Coronary artery (tissue), 2 donors: ENCODE data around the gene ST14.

Source experiments
- DNase-seq: peaks from one replicate; pipeline ENCODE4 v3.0.0-alpha.2; 2017; ENCODE audit warnings: low spot score
- H3K27ac ChIP-seq, 2 donors: fragments of 200-600 bp; sonication (generic); one replicate each; pipeline ENCODE4 v1.5.1; 2016 to 2019
- H3K4me3 ChIP-seq: fragments of 200-600 bp; sonication (generic); 2 replicates; pipeline ENCODE4 v1.5.1; 2016; ENCODE audit warnings: mild to moderate bottlenecking, moderate library complexity
- TF ChIP-seq, protein P1 (sequence below): fragments of 200-600 bp; sonication (generic); IDR thresholded peaks from one replicate; pipeline ENCODE4 v1.5.1; 2019; ENCODE audit warnings: antibody characterized with exemption

ST14 gene

DNA sequence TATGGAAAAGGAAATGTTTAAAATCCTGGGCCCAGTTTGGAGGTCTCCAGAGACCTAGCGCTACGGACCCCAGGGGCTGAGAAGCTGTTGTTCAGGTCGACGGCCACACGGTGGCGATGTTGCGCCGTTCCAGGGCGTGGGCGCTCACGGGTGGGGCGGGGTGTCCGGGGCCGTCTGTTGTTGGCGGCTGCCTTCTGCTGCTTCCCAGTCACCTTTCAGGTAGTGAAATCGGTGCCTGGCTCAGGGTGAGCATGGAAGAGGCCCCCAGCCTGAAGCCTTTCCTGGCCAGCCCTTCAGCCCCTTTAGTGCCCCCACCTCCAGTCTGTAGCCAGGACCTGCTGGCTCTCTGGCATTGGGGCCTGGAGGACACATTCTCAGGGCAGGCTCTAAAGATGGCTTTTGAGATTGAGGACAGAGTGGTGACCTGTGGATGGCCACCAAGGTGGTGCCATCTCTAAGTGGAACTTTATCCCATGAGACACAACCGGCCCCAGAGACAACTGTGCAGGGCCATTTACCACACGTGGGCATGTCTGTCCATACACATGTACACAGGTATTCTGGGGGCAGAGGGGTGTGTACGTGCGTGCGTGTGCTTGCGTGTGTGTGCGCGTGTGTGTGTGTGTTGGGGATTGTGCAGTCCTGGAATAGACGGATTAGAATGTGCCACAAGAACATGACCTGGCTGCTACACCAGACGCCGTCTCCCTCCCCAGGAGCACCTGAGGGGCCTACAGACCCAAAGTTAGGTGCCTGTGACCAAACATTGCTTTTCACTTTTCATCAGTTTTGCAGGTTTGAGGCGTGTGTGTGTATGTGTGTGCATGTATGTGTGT lies 53.8 kb downstream of the ST14 start:
- DNase-seq = peak; percentile 72
- no peak overlapping the region for H3K27ac ChIP-seq
- TF ChIP-seq, protein P1, sequence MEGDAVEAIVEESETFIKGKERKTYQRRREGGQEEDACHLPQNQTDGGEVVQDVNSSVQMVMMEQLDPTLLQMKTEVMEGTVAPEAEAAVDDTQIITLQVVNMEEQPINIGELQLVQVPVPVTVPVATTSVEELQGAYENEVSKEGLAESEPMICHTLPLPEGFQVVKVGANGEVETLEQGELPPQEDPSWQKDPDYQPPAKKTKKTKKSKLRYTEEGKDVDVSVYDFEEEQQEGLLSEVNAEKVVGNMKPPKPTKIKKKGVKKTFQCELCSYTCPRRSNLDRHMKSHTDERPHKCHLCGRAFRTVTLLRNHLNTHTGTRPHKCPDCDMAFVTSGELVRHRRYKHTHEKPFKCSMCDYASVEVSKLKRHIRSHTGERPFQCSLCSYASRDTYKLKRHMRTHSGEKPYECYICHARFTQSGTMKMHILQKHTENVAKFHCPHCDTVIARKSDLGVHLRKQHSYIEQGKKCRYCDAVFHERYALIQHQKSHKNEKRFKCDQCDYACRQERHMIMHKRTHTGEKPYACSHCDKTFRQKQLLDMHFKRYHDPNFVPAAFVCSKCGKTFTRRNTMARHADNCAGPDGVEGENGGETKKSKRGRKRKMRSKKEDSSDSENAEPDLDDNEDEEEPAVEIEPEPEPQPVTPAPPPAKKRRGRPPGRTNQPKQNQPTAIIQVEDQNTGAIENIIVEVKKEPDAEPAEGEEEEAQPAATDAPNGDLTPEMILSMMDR = peak; percentile 94
- H3K4me3 ChIP-seq = peak overlapping the region; percentile 29

DNA sequence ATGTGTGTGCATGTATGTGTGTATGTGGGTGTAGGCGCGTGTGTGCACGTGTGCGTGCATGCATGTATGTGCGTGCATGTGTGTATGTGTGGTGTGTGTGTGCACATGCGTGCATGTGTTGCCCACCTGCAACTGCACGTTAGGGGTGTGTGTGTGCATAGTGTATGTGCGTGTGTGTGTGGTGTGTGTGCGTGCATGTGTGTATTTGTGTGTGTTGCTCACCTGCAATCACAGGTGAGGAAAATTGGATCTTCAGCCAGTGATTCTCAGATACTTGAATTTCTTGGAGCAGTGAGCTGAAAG lies 54.3 kb downstream of the ST14 start:
- Histone ChIP-seq H3K4me3 (no peak overlapping the region), H3K27ac (no peak overlapping the region)
- no peak for DNase-seq
- TF ChIP-seq, protein P1 = no peak

DNA sequence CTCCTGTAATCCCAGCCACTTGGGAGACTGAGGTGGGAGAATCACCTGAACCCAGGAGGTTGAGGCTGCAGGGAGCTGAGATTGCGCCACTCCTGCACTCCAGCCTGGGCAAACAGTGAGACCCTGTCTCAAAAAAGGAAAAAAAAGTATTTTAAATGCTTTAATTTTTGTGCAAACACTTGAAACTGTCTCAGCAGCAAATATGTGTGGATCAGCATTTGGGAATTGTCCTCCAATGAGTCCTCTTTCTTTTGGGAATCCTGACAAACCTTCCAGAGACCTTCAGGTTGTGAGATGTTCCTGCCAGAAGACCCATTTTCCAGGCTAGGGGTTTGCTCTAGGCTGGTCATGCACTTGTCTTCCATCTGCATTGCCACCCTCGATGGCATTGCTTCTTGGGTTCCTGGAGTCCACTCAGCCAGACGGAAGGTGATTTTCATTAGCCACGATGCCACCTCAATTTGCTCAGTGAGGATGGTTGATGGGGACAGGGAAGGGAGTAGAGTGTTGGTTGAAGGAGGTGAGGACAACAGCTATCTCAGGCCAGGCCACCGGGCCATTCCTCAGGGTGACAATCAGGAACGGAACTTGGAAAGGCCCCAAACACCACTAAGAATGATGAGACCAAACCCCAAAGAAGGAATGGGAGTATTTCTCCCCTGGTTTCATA lies 55.4 kb downstream of the ST14 start:
- no peak overlapping the region for H3K27ac ChIP-seq
- peak; percentile 49 for DNase-seq
- TF ChIP-seq, protein P1 = no peak

DNA sequence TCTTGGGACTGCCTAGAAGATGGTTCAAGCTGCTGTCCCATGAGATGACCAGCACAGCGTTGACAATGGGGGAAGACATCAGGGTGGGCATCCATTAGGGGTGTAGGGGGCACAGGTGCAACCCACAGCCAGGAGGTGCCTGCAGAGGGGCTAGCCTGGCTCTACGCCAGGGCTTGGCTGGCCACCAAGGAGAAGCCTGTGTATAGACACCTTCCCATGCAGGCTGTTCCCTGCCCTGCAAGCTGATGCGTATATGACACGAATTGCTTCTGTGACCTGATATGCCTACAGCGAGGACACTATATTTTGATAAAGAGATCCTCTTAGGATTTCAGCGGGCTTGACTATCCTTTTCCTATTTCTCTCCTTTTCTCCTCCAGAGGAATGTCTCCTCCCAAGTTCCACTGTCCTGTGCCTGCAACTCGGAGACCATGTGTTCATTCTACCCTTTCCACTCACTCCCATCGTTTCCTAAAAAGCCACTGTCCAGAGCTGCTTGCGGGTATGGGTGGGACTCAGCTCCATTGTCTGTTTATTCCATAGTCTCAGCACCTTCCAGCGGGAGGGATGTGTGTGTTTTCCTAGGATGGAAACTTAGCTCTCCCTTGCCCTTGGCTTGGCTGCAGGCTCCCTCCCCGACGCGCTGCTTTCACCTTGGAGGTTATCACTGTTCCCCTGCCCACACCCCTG lies 56.1 kb downstream of the ST14 start:
- TF ChIP-seq, protein P1 = no peak
- Histone ChIP-seq H3K4me3 (no peak overlapping the region), H3K27ac (no peak overlapping the region)
- peak; percentile 40 for DNase-seq

More for the DNA sequence above, 55.4 kb downstream of the ST14 start:
- no peak overlapping the region for H3K4me3 ChIP-seq

DNA sequence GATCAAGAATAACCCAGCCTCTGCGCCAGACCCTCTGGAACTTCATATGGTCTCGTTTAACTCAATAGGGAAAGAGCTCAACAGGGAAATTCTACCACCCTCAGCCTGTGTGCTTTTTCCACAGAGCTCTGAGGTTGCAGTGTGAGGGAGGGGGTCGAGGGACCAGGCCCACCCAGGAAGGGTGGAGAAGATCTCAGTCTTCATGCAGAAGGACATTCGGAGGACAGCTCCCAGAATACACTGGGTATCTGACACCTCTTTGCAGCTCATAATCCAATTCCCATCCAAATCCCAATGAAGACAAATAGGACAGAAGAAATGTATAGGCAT lies 56.6 kb downstream of the ST14 start:
- Histone ChIP-seq H3K4me3 (no peak overlapping the region), H3K27ac (no peak overlapping the region)
- TF ChIP-seq, protein P1 = no peak
- DNase-seq = peak; percentile 43

DNA sequence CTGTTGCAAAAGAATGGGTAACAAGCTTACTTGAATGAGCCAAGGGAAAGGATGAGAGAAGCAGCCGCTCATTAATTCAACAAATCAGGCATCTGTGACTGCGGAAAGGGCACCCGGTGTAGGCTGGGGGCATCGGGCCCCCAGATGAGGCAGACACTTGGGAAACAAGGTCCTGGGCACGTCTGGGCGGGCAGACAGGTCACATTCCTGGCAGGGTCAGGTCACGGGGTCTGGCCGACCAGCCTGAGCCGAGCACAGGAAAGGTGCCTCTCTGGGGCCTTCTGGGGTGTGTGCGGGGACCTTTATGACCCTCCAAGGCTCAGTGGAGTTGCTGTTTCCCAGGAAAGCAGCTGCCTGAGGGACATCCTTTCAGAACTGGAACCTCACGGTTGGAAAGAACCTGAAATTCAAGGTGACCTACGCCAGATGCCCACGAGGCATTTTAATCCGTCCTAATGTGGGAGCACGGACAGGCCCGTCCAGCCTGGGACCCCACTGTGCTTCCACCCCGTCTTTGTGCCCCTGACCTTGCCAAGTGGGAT lies 57.1 kb downstream of the ST14 start:
- peak; percentile 49 for DNase-seq
- TF ChIP-seq, protein P1 = no peak
- Histone ChIP-seq H3K4me3 (no peak overlapping the region), H3K27ac (no peak overlapping the region)
